ENCODE results near the gene HIRA. TPM values are rescaled to one million over a fixed set of nuclear protein-coding genes. Genes with fewer than 3 reads are reported as not detected.

HIRA gene
- total and polyA plus RNA-seq, 4 donors, result 18.6 to 50.5 (median 33.8) TPM

GRCh38 chr22:19404676-19405075 lies 26.9 kb downstream of the HIRA start:
- Histone ChIP-seq H3K4me1 (ENCODE audit: control insufficient read depth, insufficient read depth, low read length) (no peaks in the 10 kb centered on the region), H3K36me3 (ENCODE audit: control insufficient read depth, insufficient read depth, low read length) (peaks cover 39% of the 10 kb centered on the region), H3K9me3 (ENCODE audit: control insufficient read depth, insufficient read depth, low read length) (no peaks in the 10 kb centered on the region), H3K4me3 (ENCODE audit: low read depth, low read length) (no peak overlapping the region), H3K27me3 (ENCODE audit: control insufficient read depth, insufficient read depth, low read length) (no peaks in the 10 kb centered on the region), H3K27ac (ENCODE audit: low read depth, low read length) (no peak overlapping the region)
- no peak for DNase-seq (ENCODE audit: low read depth in 4 of 6, low spot score in 6 of 6)
- 100% methylated on average over 3 of the region's 3 CpGs for WGBS (ENCODE audit: insufficient coverage)

GRCh38 chr22:19402642-19403191 lies 28.8 kb downstream of the HIRA start:
- Histone ChIP-seq H3K9me3 (ENCODE audit: control insufficient read depth, insufficient read depth, low read length) (no peaks in the 10 kb centered on the region), H3K4me1 (ENCODE audit: control insufficient read depth, insufficient read depth, low read length) (no peaks in the 10 kb centered on the region), H3K36me3 (ENCODE audit: control insufficient read depth, insufficient read depth, low read length) (peaks cover 36% of the 10 kb centered on the region), H3K27me3 (ENCODE audit: control insufficient read depth, insufficient read depth, low read length) (no peaks in the 10 kb centered on the region), H3K4me3 (ENCODE audit: low read depth, low read length) (no peak overlapping the region), H3K27ac (ENCODE audit: low read depth, low read length) (no peak overlapping the region)
- DNase-seq (ENCODE audit: low read depth in 4 of 6, low spot score in 6 of 6), result no peak
- 100% methylated on average over 2 of the region's 4 CpGs for WGBS (ENCODE audit: insufficient coverage)

- no peak overlapping the region for H3K27ac ChIP-seq (ENCODE audit: low read depth, low read length)
- H3K27me3 ChIP-seq (ENCODE audit: control insufficient read depth, insufficient read depth, low read length), result no peaks in the 10 kb centered on the region
- no peak for DNase-seq (ENCODE audit: low read depth in 4 of 6, low spot score in 6 of 6)
- H3K36me3 ChIP-seq (ENCODE audit: control insufficient read depth, insufficient read depth, low read length), result peaks cover 41% of the 10 kb centered on the region
- no peak overlapping the region for H3K4me3 ChIP-seq (ENCODE audit: low read depth, low read length)
- WGBS (ENCODE audit: insufficient coverage), result 100% methylated on average over 4 of the region's 4 CpGs
- no peaks in the 10 kb centered on the region for H3K4me1 ChIP-seq (ENCODE audit: control insufficient read depth, insufficient read depth, low read length)
- no peaks in the 10 kb centered on the region for H3K9me3 ChIP-seq (ENCODE audit: control insufficient read depth, insufficient read depth, low read length)
Observed at GRCh38 chr22:19401483-19401882, 30.1 kb downstream of the HIRA start.

- H3K36me3 ChIP-seq (ENCODE audit: control insufficient read depth, insufficient read depth, low read length), result peaks cover 44% of the 10 kb centered on the region
- H3K9me3 ChIP-seq (ENCODE audit: control insufficient read depth, insufficient read depth, low read length), result no peaks in the 10 kb centered on the region
- no peak overlapping the region for H3K4me3 ChIP-seq (ENCODE audit: low read depth, low read length)
- H3K27me3 ChIP-seq (ENCODE audit: control insufficient read depth, insufficient read depth, low read length), result no peaks in the 10 kb centered on the region
- no peak for DNase-seq (ENCODE audit: low read depth in 4 of 6, low spot score in 6 of 6)
- no peak overlapping the region for H3K27ac ChIP-seq (ENCODE audit: low read depth, low read length)
- H3K4me1 ChIP-seq (ENCODE audit: control insufficient read depth, insufficient read depth, low read length), result no peaks in the 10 kb centered on the region
- 93% methylated on average over 6 of the region's 6 CpGs for WGBS (ENCODE audit: insufficient coverage)
Observed at GRCh38 chr22:19400881-19401280, 30.7 kb downstream of the HIRA start.

GRCh38 chr22:19398652-19399051 lies 32.9 kb downstream of the HIRA start:
- peaks cover 55% of the 10 kb centered on the region for H3K36me3 ChIP-seq (ENCODE audit: control insufficient read depth, insufficient read depth, low read length)
- H3K9me3 ChIP-seq (ENCODE audit: control insufficient read depth, insufficient read depth, low read length), result no peaks in the 10 kb centered on the region
- no peaks in the 10 kb centered on the region for H3K4me1 ChIP-seq (ENCODE audit: control insufficient read depth, insufficient read depth, low read length)
- WGBS (ENCODE audit: insufficient coverage), result 100% methylated on average over 2 of the region's 2 CpGs
- DNase-seq (ENCODE audit: low read depth in 4 of 6, low spot score in 6 of 6), result no peak
- no peaks in the 10 kb centered on the region for H3K27me3 ChIP-seq (ENCODE audit: control insufficient read depth, insufficient read depth, low read length)
- no peak overlapping the region for H3K4me3 ChIP-seq (ENCODE audit: low read depth, low read length)
- no peak overlapping the region for H3K27ac ChIP-seq (ENCODE audit: low read depth, low read length)

GRCh38 chr22:19398206-19398605 lies 33.3 kb downstream of the HIRA start:
- Histone ChIP-seq H3K9me3 (ENCODE audit: control insufficient read depth, insufficient read depth, low read length) (no peaks in the 10 kb centered on the region), H3K4me3 (ENCODE audit: low read depth, low read length) (no peak overlapping the region), H3K27ac (ENCODE audit: low read depth, low read length) (no peak overlapping the region), H3K27me3 (ENCODE audit: control insufficient read depth, insufficient read depth, low read length) (no peaks in the 10 kb centered on the region), H3K4me1 (ENCODE audit: control insufficient read depth, insufficient read depth, low read length) (no peaks in the 10 kb centered on the region), H3K36me3 (ENCODE audit: control insufficient read depth, insufficient read depth, low read length) (peaks cover 59% of the 10 kb centered on the region)
- DNase-seq (ENCODE audit: low read depth in 4 of 6, low spot score in 6 of 6), result no peak
- WGBS (ENCODE audit: insufficient coverage), result 82% methylated on average over 6 of the region's 6 CpGs

- DNase-seq (ENCODE audit: low read depth in 4 of 6, low spot score in 6 of 6), result no peak
- peaks cover 63% of the 10 kb centered on the region for H3K36me3 ChIP-seq (ENCODE audit: control insufficient read depth, insufficient read depth, low read length)
Observed at GRCh38 chr22:19397734-19398104, 33.8 kb downstream of the HIRA start.

GRCh38 chr22:19396934-19397733 lies 34.4 kb downstream of the HIRA start:
- peak in 1 of 6 donors; percentile 49 for DNase-seq (ENCODE audit: low read depth in 4 of 6, low spot score in 6 of 6)
- Histone ChIP-seq H3K27ac (ENCODE audit: low read depth, low read length) (no peak overlapping the region), H3K9me3 (ENCODE audit: control insufficient read depth, insufficient read depth, low read length) (no peaks in the 10 kb centered on the region), H3K4me1 (ENCODE audit: control insufficient read depth, insufficient read depth, low read length) (no peaks in the 10 kb centered on the region), H3K36me3 (ENCODE audit: control insufficient read depth, insufficient read depth, low read length) (peaks cover 68% of the 10 kb centered on the region), H3K4me3 (ENCODE audit: low read depth, low read length) (no peak overlapping the region), H3K27me3 (ENCODE audit: control insufficient read depth, insufficient read depth, low read length) (no peaks in the 10 kb centered on the region)
- 91% methylated on average over 2 of the region's 6 CpGs for WGBS (ENCODE audit: insufficient coverage)

More at GRCh38 chr22:19397734-19398104, 33.8 kb downstream of the HIRA start:
- H3K4me3 ChIP-seq (ENCODE audit: low read depth, low read length), result no peak overlapping the region
- WGBS (ENCODE audit: insufficient coverage), result 100% methylated on average over 3 of the region's 3 CpGs
- no peaks in the 10 kb centered on the region for H3K9me3 ChIP-seq (ENCODE audit: control insufficient read depth, insufficient read depth, low read length)
- H3K27ac ChIP-seq (ENCODE audit: low read depth, low read length), result no peak overlapping the region
- H3K27me3 ChIP-seq (ENCODE audit: control insufficient read depth, insufficient read depth, low read length), result no peaks in the 10 kb centered on the region
- no peaks in the 10 kb centered on the region for H3K4me1 ChIP-seq (ENCODE audit: control insufficient read depth, insufficient read depth, low read length)

GRCh38 chr22:19396561-19396933 lies 35.0 kb downstream of the HIRA start:
- Histone ChIP-seq H3K27me3 (ENCODE audit: control insufficient read depth, insufficient read depth, low read length) (no peaks in the 10 kb centered on the region), H3K9me3 (ENCODE audit: control insufficient read depth, insufficient read depth, low read length) (no peaks in the 10 kb centered on the region), H3K4me3 (ENCODE audit: low read depth, low read length) (no peak overlapping the region), H3K36me3 (ENCODE audit: control insufficient read depth, insufficient read depth, low read length) (peaks cover 71% of the 10 kb centered on the region), H3K4me1 (ENCODE audit: control insufficient read depth, insufficient read depth, low read length) (no peaks in the 10 kb centered on the region), H3K27ac (ENCODE audit: low read depth, low read length) (no peak overlapping the region)
- WGBS (ENCODE audit: insufficient coverage), result 83% methylated on average over 6 of the region's 6 CpGs
- DNase-seq (ENCODE audit: low read depth in 4 of 6, low spot score in 6 of 6), result no peak

- no peak overlapping the region for H3K27ac ChIP-seq (ENCODE audit: low read depth, low read length)
- H3K27me3 ChIP-seq (ENCODE audit: control insufficient read depth, insufficient read depth, low read length), result no peaks in the 10 kb centered on the region
- 100% methylated on average over 3 of the region's 4 CpGs for WGBS (ENCODE audit: insufficient coverage)
- H3K4me1 ChIP-seq (ENCODE audit: control insufficient read depth, insufficient read depth, low read length), result no peaks in the 10 kb centered on the region
- no peaks in the 10 kb centered on the region for H3K9me3 ChIP-seq (ENCODE audit: control insufficient read depth, insufficient read depth, low read length)
- no peak for DNase-seq (ENCODE audit: low read depth in 4 of 6, low spot score in 6 of 6)
- peaks cover 75% of the 10 kb centered on the region for H3K36me3 ChIP-seq (ENCODE audit: control insufficient read depth, insufficient read depth, low read length)
- H3K4me3 ChIP-seq (ENCODE audit: low read depth, low read length), result no peak overlapping the region
Observed at GRCh38 chr22:19395276-19395675, 36.3 kb downstream of the HIRA start.

All from spinal cord (tissue), 10 donors.